Activated T-helper 1 cell treated with anti-CD3 and anti-CD28 coated beads, Interleukin-12 subunit alpha, Interleukin-12 subunit beta, Interleukin-2, Interleukin-4 antibody, amounts not matched to agents 30 ng/mL and 10 ng/mL and 1 ng/mL, durations not matched to agents 14 hours and 24 hours and 36 hours (primary cell): Measurements from ENCODE around the gene DRAM1. TPM values are rescaled to one million over a fixed set of nuclear protein-coding genes. Genes with fewer than 3 reads are reported as not detected.
"Not testable (repeated sequence)": the region's sequence is repeated elsewhere in the genome, so short reads cannot be mapped to it uniquely, and the experiment has no call there.

ENCODE experiments used
- DNase-seq: peaks from one replicate; pipeline ENCODE4 v3.0.0; 2021; ENCODE audit warnings: low spot score
- H3K27ac Mint-ChIP-seq: one replicate; pipeline ENCODE4 v1.8.0; 2021; ENCODE audit warnings: mild to moderate bottlenecking, mixed read lengths
- H3K27me3 Mint-ChIP-seq: one replicate; pipeline ENCODE4 v1.8.0; 2022; ENCODE audit warnings: mild to moderate bottlenecking, moderate library complexity, mixed read lengths; ENCODE audit not compliant: insufficient read depth
- H3K36me3 Mint-ChIP-seq: one replicate; pipeline ENCODE4 v1.8.0; 2021; ENCODE audit warnings: low read depth, mixed read lengths
- H3K4me1 Mint-ChIP-seq: one replicate; pipeline ENCODE4 v1.8.0; 2021; ENCODE audit warnings: low read depth, mixed read lengths
- H3K4me3 Mint-ChIP-seq: one replicate; pipeline ENCODE4 v1.8.0; 2021; ENCODE audit warnings: mild to moderate bottlenecking, moderate library complexity, mixed read lengths
- H3K9me3 Mint-ChIP-seq: one replicate; pipeline ENCODE4 v1.8.0; 2021; ENCODE audit warnings: mixed read lengths
- intact Hi-C: fragments of 100-400 bp; cut with micrococcal nuclease; formaldehyde crosslinking; loops from one replicate; pipeline ENCODE4 v1.15.1; 2024
- total RNA-seq: library from RNA; stranded (reverse); gene quantifications from 2 replicates; pipeline ENCODE4 v1.2.3, GENCODE V29; 2022

The DRAM1 gene
- total RNA-seq, 1 donor from 2014 or later, result 4.1 TPM

DNA sequence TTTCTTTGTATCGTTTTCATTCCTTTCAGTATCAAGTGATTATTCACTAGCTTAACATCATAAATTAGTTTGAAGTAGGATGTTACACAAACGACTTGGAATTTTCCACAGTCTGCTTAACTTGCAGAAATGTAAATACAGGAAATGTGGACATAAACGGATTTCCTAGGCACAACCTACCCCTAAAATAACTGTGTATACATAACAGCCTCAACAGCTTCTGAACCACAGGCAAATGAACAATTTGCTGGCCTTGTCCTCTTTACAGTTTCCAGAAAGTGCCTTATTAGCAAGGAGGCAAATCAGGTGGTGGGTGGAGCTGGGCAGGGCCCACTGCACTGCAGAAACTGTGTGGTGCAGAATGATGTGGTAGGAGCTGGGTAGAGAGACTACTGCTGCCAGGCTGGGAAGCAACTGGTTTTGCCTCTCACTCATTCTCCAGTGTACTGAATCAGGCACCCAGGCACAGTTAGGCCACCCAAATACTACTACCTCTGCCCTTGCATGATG lies 14.1 kb downstream of the DRAM1 start:
- H3K36me3 Mint-ChIP-seq, result no peaks in the 10 kb centered on the region
- H3K4me3 Mint-ChIP-seq, result no peak overlapping the region
- no peaks in the 10 kb centered on the region for H3K27me3 Mint-ChIP-seq
- DNase-seq, result no peak
- no peaks in the 10 kb centered on the region for H3K9me3 Mint-ChIP-seq
- H3K4me1 Mint-ChIP-seq, result peaks cover 5% of the 10 kb centered on the region
- intact Hi-C loops, result no loop called here
- H3K27ac Mint-ChIP-seq, result no peak overlapping the region

DNA sequence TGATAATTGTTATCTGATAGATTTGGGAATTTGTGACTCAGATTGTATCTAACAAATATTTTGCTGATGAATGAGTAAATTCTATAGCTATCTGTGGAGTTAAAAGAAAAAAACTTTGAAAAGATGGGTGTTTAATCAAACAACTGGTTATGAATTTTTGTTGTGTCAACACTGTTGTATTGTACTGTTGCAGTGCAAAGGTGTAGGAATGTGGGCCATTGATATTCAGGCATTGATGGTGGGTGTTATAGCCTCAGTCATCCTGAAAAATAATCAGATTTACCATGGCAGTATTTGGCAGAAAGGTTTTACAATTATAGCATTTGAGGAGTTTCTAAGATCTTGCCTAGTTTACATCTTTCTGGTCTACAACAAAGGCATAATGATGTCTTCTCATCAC lies 15.4 kb downstream of the DRAM1 start:
- no peak for DNase-seq
- H3K27me3 Mint-ChIP-seq, result no peaks in the 10 kb centered on the region
- no peak overlapping the region for H3K27ac Mint-ChIP-seq
- intact Hi-C loops, result no loop called here
- no peaks in the 10 kb centered on the region for H3K36me3 Mint-ChIP-seq
- H3K4me1 Mint-ChIP-seq, result peaks cover 5% of the 10 kb centered on the region
- no peak overlapping the region for H3K4me3 Mint-ChIP-seq
- H3K9me3 Mint-ChIP-seq, result no peaks in the 10 kb centered on the region

- intact Hi-C loops, result no loop called here
- H3K27me3 Mint-ChIP-seq, result no peaks in the 10 kb centered on the region
Observed at GRCh38 chr12:101901777-101902176, 24.4 kb downstream of the DRAM1 start.

DNA sequence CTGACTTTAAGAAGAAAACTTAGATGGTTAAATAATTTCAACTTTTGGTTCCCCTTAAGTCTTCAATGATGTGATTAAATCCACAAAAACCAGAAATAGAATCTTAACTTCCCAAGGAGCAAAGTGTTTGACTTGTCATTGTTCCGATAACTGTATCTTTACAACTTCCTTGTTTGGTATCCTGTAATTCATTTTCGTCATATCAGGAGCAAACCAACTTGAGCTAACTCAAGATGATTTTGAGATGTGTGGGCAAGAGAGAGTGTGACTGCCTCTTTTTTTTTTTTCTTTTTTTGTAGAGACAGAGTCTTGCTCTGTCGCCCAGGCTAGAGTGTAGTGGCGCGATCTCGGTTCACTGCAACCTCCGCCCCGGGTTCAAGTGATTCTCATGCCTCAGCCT lies 25.3 kb downstream of the DRAM1 start:
- Mint-ChIP-seq H3K4me3 (no peak overlapping the region), H3K9me3 (no peaks in the 10 kb centered on the region), H3K27me3 (no peaks in the 10 kb centered on the region), H3K27ac (no peak overlapping the region), H3K36me3 (peaks cover 3% of the 10 kb centered on the region), H3K4me1 (no peaks in the 10 kb centered on the region)
- intact Hi-C loops, result no loop called here
- DNase-seq, result no peak

More at GRCh38 chr12:101901777-101902176, 24.4 kb downstream of the DRAM1 start:
- peaks cover 3% of the 10 kb centered on the region for H3K36me3 Mint-ChIP-seq
- no peaks in the 10 kb centered on the region for H3K4me1 Mint-ChIP-seq
- no peaks in the 10 kb centered on the region for H3K9me3 Mint-ChIP-seq
- DNase-seq, result no peak
- no peak overlapping the region for H3K4me3 Mint-ChIP-seq
- H3K27ac Mint-ChIP-seq, result no peak overlapping the region

- Mint-ChIP-seq H3K36me3 (peaks cover 3% of the 10 kb centered on the region), H3K27ac (no peak overlapping the region), H3K4me1 (no peaks in the 10 kb centered on the region), H3K27me3 (no peaks in the 10 kb centered on the region), H3K9me3 (no peaks in the 10 kb centered on the region), H3K4me3 (no peak overlapping the region)
- intact Hi-C loops, result no loop called here
- DNase-seq, result no peak
Observed at GRCh38 chr12:101906226-101906625, 28.8 kb downstream of the DRAM1 start.

GRCh38 chr12:101908395-101908794 lies 31.0 kb downstream of the DRAM1 start:
- Mint-ChIP-seq H3K27me3 (no peaks in the 10 kb centered on the region), H3K36me3 (peaks cover 1% of the 10 kb centered on the region), H3K4me1 (no peaks in the 10 kb centered on the region), H3K4me3 (no peak overlapping the region), H3K9me3 (no peaks in the 10 kb centered on the region), H3K27ac (no peak overlapping the region)
- intact Hi-C loops, result no loop called here
- no peak for DNase-seq

DNA sequence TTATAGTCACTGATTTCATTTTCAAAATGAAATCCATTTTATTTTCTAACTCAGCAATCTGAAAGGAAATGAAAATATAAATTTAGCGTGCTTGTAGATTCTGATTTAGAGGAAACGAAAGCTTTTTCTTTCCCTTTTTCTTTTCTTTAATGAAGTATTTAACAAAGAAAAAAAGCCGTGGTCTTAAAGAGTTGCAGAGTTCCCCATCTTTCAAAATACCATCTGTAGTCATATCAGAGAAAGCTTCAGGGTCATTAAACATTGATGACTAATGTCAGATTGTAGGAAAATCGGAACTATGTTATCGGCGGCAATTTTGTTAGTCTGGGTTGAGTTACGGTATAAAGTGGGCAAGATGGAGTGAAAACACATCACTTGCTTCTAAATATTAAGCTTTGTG lies 32.3 kb downstream of the DRAM1 start:
- Mint-ChIP-seq H3K4me3 (no peak overlapping the region), H3K4me1 (no peaks in the 10 kb centered on the region), H3K36me3 (peaks cover 1% of the 10 kb centered on the region), H3K27ac (no peak overlapping the region), H3K27me3 (no peaks in the 10 kb centered on the region), H3K9me3 (no peaks in the 10 kb centered on the region)
- no peak for DNase-seq
- intact Hi-C loops, result no loop called here

DNA sequence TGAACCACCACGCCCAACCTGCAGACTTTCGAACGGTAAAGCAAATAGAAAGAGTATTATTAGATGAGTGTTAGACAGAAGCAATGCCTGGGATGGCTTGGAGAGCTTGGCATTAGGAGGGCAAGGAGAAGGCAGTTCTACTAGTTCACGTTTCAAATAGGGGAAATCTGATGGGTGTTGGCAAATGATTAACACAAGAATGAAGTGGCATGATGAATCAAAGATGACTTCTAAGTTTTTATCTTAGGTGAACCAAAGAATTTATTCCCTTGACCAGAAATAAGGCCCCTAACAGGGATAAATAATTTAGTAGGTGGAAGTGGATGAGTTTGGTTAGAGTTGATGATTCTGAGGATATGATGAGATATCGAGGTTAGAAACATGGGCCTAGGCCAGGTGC lies 38.5 kb downstream of the DRAM1 start:
- Mint-ChIP-seq H3K27ac (no peak overlapping the region), H3K9me3 (no peaks in the 10 kb centered on the region), H3K4me1 (peaks cover 10% of the 10 kb centered on the region), H3K36me3 (peaks cover 2% of the 10 kb centered on the region), H3K4me3 (no peak overlapping the region), H3K27me3 (peaks cover 2% of the 10 kb centered on the region)
- DNase-seq, result no peak
- intact Hi-C loops, result loop anchor here (2.0 to 5.0 kb wide), 4 partner anchors 143 to 825 kb away; no protein-coding TSS in a partner anchor

DNA sequence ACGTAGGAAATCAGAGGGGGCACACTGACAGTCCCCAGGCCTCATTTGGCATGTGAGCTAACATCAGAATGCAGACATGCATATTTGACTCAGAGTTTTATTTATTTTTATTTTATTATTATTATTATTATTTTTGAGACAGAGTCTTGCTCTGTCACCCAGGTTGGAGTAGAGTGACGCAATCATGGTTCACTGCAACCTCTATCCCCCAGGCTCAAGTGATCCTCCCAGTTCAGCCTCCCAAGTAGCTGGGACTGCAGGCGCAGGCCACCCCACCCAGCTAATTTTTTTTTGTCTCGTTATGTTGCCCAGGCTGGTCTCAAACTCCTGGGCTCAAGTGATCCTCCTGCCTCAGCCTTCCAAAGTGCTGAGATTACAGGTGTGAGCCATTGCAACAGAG lies 41.4 kb downstream of the DRAM1 start:
- intact Hi-C loops, result loop anchor here (5.0 kb wide), 1 partner anchor 248 kb away; no protein-coding TSS in a partner anchor
- not testable (repeated sequence) for H3K27me3 Mint-ChIP-seq, H3K36me3 Mint-ChIP-seq, H3K4me3 Mint-ChIP-seq, H3K27ac Mint-ChIP-seq, H3K4me1 Mint-ChIP-seq, H3K9me3 Mint-ChIP-seq, DNase-seq

DNA sequence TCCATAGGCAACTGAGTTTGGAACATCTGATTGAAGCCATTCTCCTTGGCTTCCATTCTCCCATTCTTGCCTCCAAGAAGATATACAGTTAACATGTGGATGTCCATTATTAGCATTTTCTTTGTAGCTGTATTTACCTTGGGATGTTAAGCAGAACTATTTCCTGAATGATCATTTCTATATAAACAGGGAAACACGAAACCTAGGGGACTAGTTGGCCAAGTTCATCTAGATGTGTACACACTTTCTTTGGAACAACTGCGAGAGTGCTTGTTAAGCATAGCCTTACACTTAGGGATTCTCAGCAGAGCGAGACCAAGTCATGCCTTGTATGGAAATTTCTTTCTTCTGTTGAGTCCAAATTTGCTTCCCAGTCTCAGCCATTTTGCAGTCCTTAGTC lies 42.1 kb downstream of the DRAM1 start:
- Mint-ChIP-seq H3K4me3 (no peak overlapping the region), H3K36me3 (peaks cover 2% of the 10 kb centered on the region), H3K27ac (no peak overlapping the region), H3K9me3 (no peaks in the 10 kb centered on the region), H3K27me3 (peaks cover 2% of the 10 kb centered on the region), H3K4me1 (peaks cover 10% of the 10 kb centered on the region)
- intact Hi-C loops, result loop anchor here (5.0 kb wide), 1 partner anchor 248 kb away; no protein-coding TSS in a partner anchor
- DNase-seq, result no peak

DNA sequence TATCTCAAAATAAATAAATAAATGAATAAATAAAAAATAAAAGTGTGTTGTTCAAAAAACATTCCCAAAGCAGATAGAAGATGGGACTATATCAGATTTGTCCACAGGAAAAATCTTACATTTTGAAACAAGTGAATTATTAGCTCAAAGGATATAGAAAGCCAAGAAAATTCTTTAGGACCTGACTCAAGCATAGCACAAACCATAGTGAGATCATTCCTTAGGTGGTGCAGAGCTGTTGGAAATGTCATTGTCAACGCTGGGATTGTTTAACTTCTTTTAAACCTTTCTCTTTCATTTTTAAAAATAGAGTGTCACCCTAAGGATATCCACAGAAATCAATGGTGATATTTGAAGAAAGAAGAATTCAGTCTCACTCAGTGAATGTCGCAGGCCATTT lies 43.5 kb downstream of the DRAM1 start:
- DNase-seq, result no peak
- Mint-ChIP-seq H3K4me3 (no peak overlapping the region), H3K9me3 (no peaks in the 10 kb centered on the region), H3K27me3 (peaks cover 2% of the 10 kb centered on the region), H3K36me3 (peaks cover 2% of the 10 kb centered on the region), H3K4me1 (peaks cover 10% of the 10 kb centered on the region), H3K27ac (no peak overlapping the region)
- intact Hi-C loops, result no loop called here

GRCh38 chr12:101923045-101923718 lies 45.8 kb downstream of the DRAM1 start:
- Mint-ChIP-seq H3K4me1 (peaks cover 4% of the 10 kb centered on the region), H3K27me3 (no peaks in the 10 kb centered on the region), H3K9me3 (no peaks in the 10 kb centered on the region), H3K36me3 (no peaks in the 10 kb centered on the region), H3K27ac (no peak overlapping the region), H3K4me3 (no peak overlapping the region)
- no peak for DNase-seq
- intact Hi-C loops, result no loop called here

DNA sequence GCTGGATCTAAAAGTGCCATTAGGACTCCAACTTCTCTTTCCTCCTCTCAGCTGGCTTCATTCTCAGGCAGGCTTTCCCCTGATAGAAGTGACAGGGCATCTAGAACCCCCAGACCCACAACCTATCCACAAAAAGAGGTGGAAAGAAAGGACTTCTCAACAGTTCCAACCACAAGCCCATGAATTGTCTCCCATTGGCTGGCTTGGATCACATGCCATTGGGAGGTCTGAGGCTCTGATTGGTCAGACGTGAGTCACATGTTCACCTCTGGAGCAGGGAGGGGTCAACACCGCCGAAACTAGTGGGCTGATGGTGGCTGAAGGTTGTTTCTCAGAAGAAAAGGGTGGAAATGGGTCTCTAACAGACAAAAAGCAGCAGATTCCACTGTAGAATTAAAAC lies 47.2 kb downstream of the DRAM1 start:
- DNase-seq, result no peak
- H3K27ac Mint-ChIP-seq, result no peak overlapping the region
- no peak overlapping the region for H3K4me3 Mint-ChIP-seq
- no peaks in the 10 kb centered on the region for H3K36me3 Mint-ChIP-seq
- no peaks in the 10 kb centered on the region for H3K27me3 Mint-ChIP-seq
- no peaks in the 10 kb centered on the region for H3K9me3 Mint-ChIP-seq
- H3K4me1 Mint-ChIP-seq, result peaks cover 10% of the 10 kb centered on the region
- intact Hi-C loops, result no loop called here

DNA sequence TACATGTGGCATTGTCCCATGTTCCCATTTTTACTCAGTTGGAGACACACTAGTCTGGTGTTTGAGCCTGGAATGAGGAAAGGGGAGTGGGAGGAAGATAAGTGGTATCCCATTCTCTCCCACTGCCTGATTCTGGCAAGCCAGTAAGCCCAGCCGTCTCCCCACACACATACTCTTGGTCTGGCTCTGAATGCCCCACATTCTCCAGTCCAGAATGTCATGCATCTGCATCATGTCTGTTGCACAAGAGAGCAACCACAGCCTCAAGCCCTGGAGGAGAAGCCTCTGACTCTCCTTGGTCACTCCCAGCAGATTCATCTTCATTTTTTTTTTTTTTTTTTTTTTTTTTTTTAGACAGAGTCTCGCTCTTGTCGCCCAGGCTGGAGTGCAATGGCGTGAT lies 48.0 kb downstream of the DRAM1 start:
- H3K9me3 Mint-ChIP-seq, result no peaks in the 10 kb centered on the region
- DNase-seq, result no peak
- H3K4me1 Mint-ChIP-seq, result peaks cover 10% of the 10 kb centered on the region
- intact Hi-C loops, result no loop called here
- H3K36me3 Mint-ChIP-seq, result no peaks in the 10 kb centered on the region
- no peak overlapping the region for H3K4me3 Mint-ChIP-seq
- no peak overlapping the region for H3K27ac Mint-ChIP-seq
- H3K27me3 Mint-ChIP-seq, result no peaks in the 10 kb centered on the region
